Tibial nerve (tissue), 4 donors: ENCODE results near the gene MAP2. TPM values are rescaled to one million over a fixed set of nuclear protein-coding genes. Genes with fewer than 3 reads are reported as not detected.

Source experiments
- DNase-seq, 2 donors: peaks; one replicate each; pipeline ENCODE4 v3.0.0-alpha.2; 2019; ENCODE audit warnings: low spot score in 2 of 2
- H3K27ac ChIP-seq, 4 donors: fragments of 200-600 bp; sonication (generic) in 3 of 4; one replicate each; pipeline ENCODE4 v1.5.1; 2017 to 2019; ENCODE audit warnings: mild to moderate bottlenecking in 1 of 4
- H3K27me3 ChIP-seq, 2 donors: fragments of 200-600 bp; sonication (generic) in 1 of 2; one replicate each; pipeline versions ENCODE4 v1.5.1 to v1.6.0; 2017 to 2019
- H3K36me3 ChIP-seq, 3 donors: fragments of 200-600 bp; sonication (generic); one replicate each; pipeline ENCODE4 v1.5.1; 2018 to 2019
- H3K4me1 ChIP-seq, 4 donors: fragments of 200-600 bp; sonication (generic) in 3 of 4; one replicate each; pipeline ENCODE4 v1.5.1; 2017 to 2019
- H3K4me3 ChIP-seq, 4 donors: fragments of 200-600 bp; sonication (generic) in 3 of 4; one replicate each; pipeline ENCODE4 v1.5.1; 2017 to 2019; ENCODE audit warnings: mild to moderate bottlenecking in 1 of 4, moderate library complexity in 1 of 4
- H3K9me3 ChIP-seq, 4 donors: fragments of 200-600 bp; sonication (generic) in 3 of 4; one replicate each; pipeline ENCODE4 v1.5.1; 2017 to 2019
- EP300 ChIP-seq, 2 donors: sonication (generic); formaldehyde crosslinking; IDR thresholded peaks; one replicate each; pipeline ENCODE4 v1.6.1; 2017; ENCODE audit warnings: antibody characterized with exemption in 2 of 2, mild to moderate bottlenecking in 1 of 2
- POLR2A ChIP-seq, 2 donors: fragments of 450-650 bp; IDR thresholded peaks; one replicate each; pipeline ENCODE4 v1.6.1; 2017; ENCODE audit warnings: antibody characterized with exemption in 2 of 2, mild to moderate bottlenecking in 2 of 2, moderate library complexity in 2 of 2
- WGBS, 2 donors: methylation state at CpG; one replicate each; pipeline ENCODE4 v1.1.5; 2018; 5-methylcytosine and 5-hydroxymethylcytosine counted together
- total RNA-seq, 4 donors: library from RNA; depleted of rRNA; stranded (reverse); fragments of >200 nt; gene quantifications; one replicate each; pipeline ENCODE4 v1.1.0, GENCODE V29; 2016
- TF ChIP-seq, protein P1 (sequence below), 5 experiments: fragments of 200-600 bp in 3 of 5; fragments of 450-650 bp in 2 of 5; sonication (generic) in 3 of 5; IDR thresholded peaks; one replicate each; pipeline ENCODE4 v1.5.1; 2016 to 2019; ENCODE audit warnings: antibody characterized with exemption in 5 of 5, mild to moderate bottlenecking in 3 of 5, moderate library complexity in 2 of 5

Gene MAP2
- total RNA-seq, 4 donors from 2014 or later = 14.7 to 31.7 (median 21.3) TPM

DNA sequence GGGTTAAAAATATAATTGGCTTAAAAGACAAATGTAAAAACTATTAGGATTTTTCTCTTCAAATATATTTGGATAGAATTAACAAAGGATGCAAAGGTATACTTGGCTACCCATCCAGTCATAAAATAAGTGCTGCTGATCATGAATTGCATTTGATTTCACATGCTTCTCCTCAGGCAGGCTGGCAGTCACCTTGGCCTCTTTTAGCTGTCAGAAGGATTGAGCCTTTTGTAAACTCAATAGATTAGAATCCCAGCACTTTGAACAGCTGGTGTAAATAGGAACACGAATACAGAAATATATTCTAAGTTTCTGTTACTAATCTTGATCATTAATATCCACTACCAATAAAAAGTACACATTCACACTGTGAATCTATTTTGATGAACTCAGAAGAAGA lies 178.4 kb downstream of the MAP2 start:
- no peak for DNase-seq
- Histone ChIP-seq H3K27me3 (no peaks in the 10 kb centered on the region), H3K27ac (no peak overlapping the region), H3K4me3 (no peak overlapping the region), H3K36me3 (no peaks in the 10 kb centered on the region), H3K4me1 (no peaks in the 10 kb centered on the region), H3K9me3 (no peaks in the 10 kb centered on the region)
- TF ChIP-seq POLR2A (IDR thresholded peaks at IDR 0.05) (no peak), EP300 (IDR thresholded peaks at IDR 0.05) (no peak)
- TF ChIP-seq, protein P1, sequence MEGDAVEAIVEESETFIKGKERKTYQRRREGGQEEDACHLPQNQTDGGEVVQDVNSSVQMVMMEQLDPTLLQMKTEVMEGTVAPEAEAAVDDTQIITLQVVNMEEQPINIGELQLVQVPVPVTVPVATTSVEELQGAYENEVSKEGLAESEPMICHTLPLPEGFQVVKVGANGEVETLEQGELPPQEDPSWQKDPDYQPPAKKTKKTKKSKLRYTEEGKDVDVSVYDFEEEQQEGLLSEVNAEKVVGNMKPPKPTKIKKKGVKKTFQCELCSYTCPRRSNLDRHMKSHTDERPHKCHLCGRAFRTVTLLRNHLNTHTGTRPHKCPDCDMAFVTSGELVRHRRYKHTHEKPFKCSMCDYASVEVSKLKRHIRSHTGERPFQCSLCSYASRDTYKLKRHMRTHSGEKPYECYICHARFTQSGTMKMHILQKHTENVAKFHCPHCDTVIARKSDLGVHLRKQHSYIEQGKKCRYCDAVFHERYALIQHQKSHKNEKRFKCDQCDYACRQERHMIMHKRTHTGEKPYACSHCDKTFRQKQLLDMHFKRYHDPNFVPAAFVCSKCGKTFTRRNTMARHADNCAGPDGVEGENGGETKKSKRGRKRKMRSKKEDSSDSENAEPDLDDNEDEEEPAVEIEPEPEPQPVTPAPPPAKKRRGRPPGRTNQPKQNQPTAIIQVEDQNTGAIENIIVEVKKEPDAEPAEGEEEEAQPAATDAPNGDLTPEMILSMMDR (IDR thresholded peaks at IDR 0.05) = no peak
- 79 to 84% methylated on average over 1 of the region's 1 CpG for WGBS, 2 donors

DNA sequence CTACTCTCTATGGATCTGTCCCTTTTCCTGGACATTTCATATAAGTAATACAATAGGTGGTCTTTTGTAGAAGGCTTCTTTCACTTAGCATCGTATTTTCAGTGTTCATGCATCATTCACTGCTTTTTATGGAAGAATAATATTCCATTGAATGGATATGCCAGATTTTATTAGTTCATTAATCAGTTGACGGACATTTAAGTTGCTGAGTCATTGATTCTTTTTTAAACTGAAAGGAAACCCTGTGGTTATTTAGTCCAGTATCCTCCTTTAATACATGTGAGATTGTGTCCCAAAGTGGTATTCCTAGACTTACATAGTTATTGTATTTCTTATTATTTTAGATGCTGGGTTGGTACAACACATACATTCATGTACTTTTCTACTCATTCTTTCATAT lies 185.7 kb downstream of the MAP2 start:
- H3K36me3 ChIP-seq = no peaks in the 10 kb centered on the region
- WGBS, 2 donors = 91% methylated on average over 2 of the region's 2 CpGs
- H3K4me1 ChIP-seq = no peaks in the 10 kb centered on the region
- H3K27ac ChIP-seq = no peak overlapping the region
- no peak overlapping the region for H3K4me3 ChIP-seq
- no peaks in the 10 kb centered on the region for H3K27me3 ChIP-seq
- no peak for DNase-seq
- TF ChIP-seq, protein P1 (IDR thresholded peaks at IDR 0.05) = no peak
- TF ChIP-seq EP300 (IDR thresholded peaks at IDR 0.05) = no peak
- TF ChIP-seq POLR2A (IDR thresholded peaks at IDR 0.05) = no peak
- no peaks in the 10 kb centered on the region for H3K9me3 ChIP-seq

DNA sequence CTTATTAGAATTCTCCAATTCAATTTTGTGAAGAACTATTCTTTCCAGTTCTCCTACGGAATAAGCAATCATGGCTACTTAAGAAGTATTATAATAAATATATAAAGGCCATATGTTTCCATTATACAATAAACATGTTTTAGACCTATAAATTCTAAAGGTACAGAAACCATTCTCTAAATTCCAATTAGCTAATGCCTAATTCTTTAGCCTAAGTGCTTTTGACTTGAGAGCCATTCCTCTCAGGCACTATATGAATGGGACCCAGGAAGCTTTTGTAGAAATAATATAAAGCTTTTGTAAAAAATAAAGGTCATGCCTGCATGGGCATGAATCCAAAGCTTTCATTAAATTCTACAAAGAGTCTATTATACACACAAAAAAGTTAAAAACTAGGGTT lies 186.8 kb downstream of the MAP2 start:
- Histone ChIP-seq H3K27ac (no peak overlapping the region), H3K36me3 (no peaks in the 10 kb centered on the region), H3K9me3 (peaks cover 0 to under 1% (median 0%) of the 10 kb centered on the region in 4 donors), H3K4me1 (no peaks in the 10 kb centered on the region), H3K27me3 (no peaks in the 10 kb centered on the region), H3K4me3 (no peak overlapping the region)
- TF ChIP-seq EP300 (IDR thresholded peaks at IDR 0.05) = no peak
- TF ChIP-seq, protein P1 (IDR thresholded peaks at IDR 0.05) = no peak
- TF ChIP-seq POLR2A (IDR thresholded peaks at IDR 0.05) = no peak
- WGBS, 2 donors = 47 to 68% methylated on average over 1 of the region's 1 CpG
- no peak for DNase-seq

DNA sequence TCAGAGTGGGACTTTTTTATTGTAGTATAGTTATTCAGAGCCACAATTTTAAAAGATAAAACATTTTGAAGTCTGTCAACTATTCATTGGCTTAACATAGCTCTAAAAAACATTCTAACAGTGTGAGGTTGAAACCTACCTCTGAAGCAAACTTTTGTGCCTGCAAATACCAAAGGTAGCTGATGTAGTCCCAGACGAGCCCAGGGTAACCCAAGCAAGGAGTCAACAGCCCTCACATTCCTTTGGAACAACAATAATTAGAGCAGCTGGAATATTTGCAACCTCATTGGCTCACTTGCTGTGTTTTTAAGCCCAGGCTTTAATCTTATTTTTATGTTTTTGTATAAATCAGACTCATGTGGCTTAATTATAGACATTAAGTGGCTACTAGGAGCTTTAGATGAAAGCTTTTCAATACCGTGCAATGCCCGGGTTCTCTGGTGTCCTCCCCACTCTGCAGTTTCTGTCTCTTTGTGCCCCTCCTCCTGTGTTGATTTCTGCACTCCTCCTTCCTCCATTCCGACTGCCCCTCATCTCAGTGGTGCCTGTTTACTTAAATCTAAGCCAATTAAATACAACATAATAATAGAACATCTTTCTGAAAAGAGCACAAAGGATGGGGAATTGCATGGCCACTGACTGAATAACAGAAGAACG lies 189.9 kb downstream of the MAP2 start:
- Histone ChIP-seq H3K27ac (no peak overlapping the region), H3K4me3 (no peak overlapping the region), H3K9me3 (peaks cover 0 to 6% (median 0%) of the 10 kb centered on the region in 4 donors), H3K27me3 (no peaks in the 10 kb centered on the region), H3K4me1 (no peaks in the 10 kb centered on the region), H3K36me3 (no peaks in the 10 kb centered on the region)
- no peak for TF ChIP-seq POLR2A (IDR thresholded peaks at IDR 0.05)
- TF ChIP-seq, protein P1 (IDR thresholded peaks at IDR 0.05) = no peak
- no peak for TF ChIP-seq EP300 (IDR thresholded peaks at IDR 0.05)
- DNase-seq = no peak
- WGBS, 2 donors = 55 to 69% methylated on average over 5 of the region's 5 CpGs

DNA sequence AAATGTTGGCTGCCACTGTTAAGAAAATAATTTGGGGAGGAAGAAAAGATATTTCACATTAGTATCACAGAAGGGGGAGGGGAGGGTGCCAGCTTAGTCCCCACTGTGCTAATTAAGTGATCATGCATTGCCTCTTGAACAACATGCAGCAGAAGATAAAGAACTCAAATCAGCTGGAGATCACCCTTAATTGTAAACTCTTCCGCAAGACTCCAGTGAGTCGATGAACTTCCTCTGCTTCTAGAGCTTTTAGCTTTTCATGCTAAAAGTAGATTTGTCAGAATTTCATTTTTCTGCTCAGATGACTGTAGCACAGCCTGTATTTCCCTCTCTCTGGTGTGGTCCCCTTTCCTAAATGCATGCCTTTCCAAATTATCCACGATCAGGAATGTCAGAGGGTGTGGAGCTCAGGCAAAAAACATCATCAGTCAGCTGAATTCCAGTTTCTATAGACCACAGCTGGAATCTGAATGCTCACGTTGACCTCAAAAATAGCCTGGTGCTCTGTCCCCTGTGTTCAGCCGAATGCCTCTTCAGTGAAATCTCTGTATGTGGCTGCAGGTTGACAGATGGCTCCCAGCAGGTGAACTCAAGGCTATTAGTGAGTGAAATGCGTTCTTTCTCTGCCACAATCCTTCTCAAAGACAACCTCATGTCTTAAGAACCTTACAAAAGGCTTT lies 191.0 kb downstream of the MAP2 start:
- H3K9me3 ChIP-seq = peaks cover 0 to 6% (median 0%) of the 10 kb centered on the region in 4 donors
- no peak overlapping the region for H3K4me3 ChIP-seq
- 50 to 54% methylated on average over 6 of the region's 6 CpGs for WGBS, 2 donors
- no peaks in the 10 kb centered on the region for H3K4me1 ChIP-seq
- no peaks in the 10 kb centered on the region for H3K27me3 ChIP-seq
- H3K36me3 ChIP-seq = no peaks in the 10 kb centered on the region
- H3K27ac ChIP-seq = no peak overlapping the region
- DNase-seq = no peak
- TF ChIP-seq EP300 (IDR thresholded peaks at IDR 0.05) = no peak
- no peak for TF ChIP-seq POLR2A (IDR thresholded peaks at IDR 0.05)
- TF ChIP-seq, protein P1 (IDR thresholded peaks at IDR 0.05) = no peak
